Mucosa of descending colon (tissue), 3 donors: ENCODE data around the gene RCSD1. TPM values are rescaled to one million over a fixed set of nuclear protein-coding genes. Genes with fewer than 3 reads are reported as not detected.

Experiments used
- ATAC-seq: fragments of 200-7000 bp; cut with Tn5 transposase; one replicate; pipeline ENCODE4 v1.9.1; 2020; ENCODE audit warnings: mild to moderate bottlenecking, moderate library complexity
- DNase-seq, 3 donors: peaks; one replicate each; pipeline ENCODE4 v3.0.0-alpha.2; 2020
- H3K36me3 ChIP-seq: fragments of 200-600 bp; one replicate; pipeline ENCODE4 v1.8.0; 2021; ENCODE audit warnings: low read depth, mild to moderate bottlenecking
- H3K4me1 ChIP-seq: fragments of 200-600 bp; one replicate; pipeline ENCODE4 v1.8.0; 2021; ENCODE audit warnings: low read depth, mild to moderate bottlenecking
- H3K4me3 ChIP-seq: fragments of 200-600 bp; one replicate; pipeline ENCODE4 v1.8.0; 2021; ENCODE audit warnings: mild to moderate bottlenecking
- H3K9me3 ChIP-seq: fragments of 200-600 bp; one replicate; pipeline ENCODE4 v1.8.0; 2021; ENCODE audit warnings: mild to moderate bottlenecking
- CTCF ChIP-seq: fragments of 200-600 bp; IDR thresholded peaks from one replicate; pipeline ENCODE4 v1.8.0; 2022; ENCODE audit warnings: antibody characterized with exemption, mild to moderate bottlenecking
- intact Hi-C, 2 donors: fragments of 100-400 bp; cut with DNase I in 1 of 2; cut with micrococcal nuclease in 1 of 2; formaldehyde crosslinking; loops; one replicate each; pipeline versions ENCODE4 v1.11.0 to v1.11.1; 2022; cut with DNase I, micrococcal nuclease
- total RNA-seq, 3 donors: library from RNA; stranded (reverse); fragmentation: NEBNext Ultra II Directional in 2 of 3; extraction: Animal tissue kit (Norgen Biotek cat#: 25700) in 2 of 3; gene quantifications; one replicate each; pipeline versions ENCODE4 v1.2.1 to v1.2.4, GENCODE V29; 2021 to 2023
- donor health status: DM: no; HTN: no; CAD: no; lungs with moderate emphysema.
- donor health status: DM: no; HTN: no; CAD: no.
- donor health status: DM: no; HTN: yes; CAD: no.

RCSD1 gene
- total RNA-seq, 3 donors from 2014 or later: 3.9 to 10.8 (median 8.4) TPM

- Histone ChIP-seq H3K4me1 (peaks cover 14% of the 10 kb centered on the region), H3K36me3 (no peaks in the 10 kb centered on the region), H3K4me3 (peak overlapping the region; percentile 95), H3K9me3 (no peaks in the 10 kb centered on the region)
- ATAC-seq (peak; percentile 49), DNase-seq (peak in 1 of 3 donors; percentile 67)
- TF ChIP-seq CTCF: no peak
- intact Hi-C loops: loop anchor here (10.0 kb wide), 1 partner anchor 84 kb away; no protein-coding TSS in a partner anchor
Measured at GRCh38 chr1:167720965-167721616, 91.1 kb downstream of the RCSD1 start.

- peak; percentile 97 for ATAC-seq
- Histone ChIP-seq H3K9me3 (no peaks in the 10 kb centered on the region), H3K4me1 (peaks cover 14% of the 10 kb centered on the region), H3K36me3 (no peaks in the 10 kb centered on the region), H3K4me3 (peak within 1 kb of the TSS; percentile 95)
- peak; percentile 95 to 99 (median 98) for DNase-seq
- TF ChIP-seq CTCF: no peak
- intact Hi-C loops: loop anchor here (10.0 kb wide), 1 partner anchor 83 kb away; no protein-coding TSS in a partner anchor
Measured at GRCh38 chr1:167721617-167722151, 91.7 kb downstream of the RCSD1 start, which contains the start of gene MPZL1. TSS of gene MPZL1 (plus strand) at chr1:167721982. CDS start at chr1:167722152, 170 bp downstream.

- ATAC-seq (peak; percentile 66), DNase-seq (peak in 2 of 3 donors; percentile 55 to 75)
- Histone ChIP-seq H3K36me3 (no peaks in the 10 kb centered on the region), H3K9me3 (no peaks in the 10 kb centered on the region), H3K4me3 (peak overlapping the region; percentile 95), H3K4me1 (peaks cover 14% of the 10 kb centered on the region)
- intact Hi-C loops: loop anchor here (10.0 kb wide), 1 partner anchor 82 kb away; no protein-coding TSS in a partner anchor
- no peak for TF ChIP-seq CTCF
Measured at GRCh38 chr1:167722152-167722869, 92.3 kb downstream of the RCSD1 start.

GRCh38 chr1:167722870-167723251 lies 92.8 kb downstream of the RCSD1 start:
- H3K36me3 ChIP-seq: no peaks in the 10 kb centered on the region
- peak overlapping the region; percentile 95 for H3K4me3 ChIP-seq
- H3K9me3 ChIP-seq: no peaks in the 10 kb centered on the region
- ATAC-seq (no peak), DNase-seq (no peak)
- intact Hi-C loops: loop anchor here (10.0 kb wide), 1 partner anchor 82 kb away; no protein-coding TSS in a partner anchor
- H3K4me1 ChIP-seq: peaks cover 14% of the 10 kb centered on the region
- TF ChIP-seq CTCF: no peak

- Histone ChIP-seq H3K4me1 (peaks cover 14% of the 10 kb centered on the region), H3K4me3 (no peak overlapping the region), H3K36me3 (no peaks in the 10 kb centered on the region), H3K9me3 (no peaks in the 10 kb centered on the region)
- intact Hi-C loops: loop anchor here (10.0 kb wide), 1 partner anchor 81 kb away; no protein-coding TSS in a partner anchor
- no peak for ATAC-seq
- TF ChIP-seq CTCF: no peak
- DNase-seq: peak in 1 of 3 donors; percentile 56
Measured at GRCh38 chr1:167723707-167724323, 93.8 kb downstream of the RCSD1 start.
